Left forelimb (tissue), 1 donor: Measurements from ENCODE around the gene CSNK1G2.

Source experiments
- DNase-seq: peaks from one replicate; pipeline ENCODE4 v3.0.0-alpha.2; 2018; ENCODE audit warnings: low spot score

Gene CSNK1G2

GRCh38 chr19:1944088-1944915, 3.3 kb downstream of the CSNK1G2 start:
- no peak for DNase-seq

GRCh38 chr19:1944916-1945561, 4.1 kb downstream of the CSNK1G2 start:
- DNase-seq = no peak

GRCh38 chr19:1945899-1946298, 4.9 kb downstream of the CSNK1G2 start:
- DNase-seq = no peak

GRCh38 chr19:1947651-1948209, 6.8 kb downstream of the CSNK1G2 start:
- DNase-seq = no peak

- DNase-seq = no peak
These were observed 8.5 kb downstream of the CSNK1G2 start for GRCh38 chr19:1949304-1950101.

GRCh38 chr19:1950640-1951039, 9.7 kb downstream of the CSNK1G2 start:
- no peak for DNase-seq

- no peak for DNase-seq
These were observed 11.7 kb downstream of the CSNK1G2 start for GRCh38 chr19:1952635-1953034.

GRCh38 chr19:1953037-1953436, 12.1 kb downstream of the CSNK1G2 start:
- DNase-seq = no peak

GRCh38 chr19:1953441-1954094, 12.6 kb downstream of the CSNK1G2 start:
- no peak for DNase-seq

- no peak for DNase-seq
These were observed 13.6 kb downstream of the CSNK1G2 start for GRCh38 chr19:1954532-1954933.

- DNase-seq = no peak
These were observed 14.5 kb downstream of the CSNK1G2 start for GRCh38 chr19:1955171-1956121.

- no peak for DNase-seq
These were observed 15.1 kb downstream of the CSNK1G2 start for GRCh38 chr19:1956122-1956494.

GRCh38 chr19:1956868-1957492, 16.0 kb downstream of the CSNK1G2 start:
- DNase-seq = no peak

GRCh38 chr19:1957562-1958248, 16.7 kb downstream of the CSNK1G2 start:
- no peak for DNase-seq

- DNase-seq = no peak
These were observed 19.1 kb downstream of the CSNK1G2 start for GRCh38 chr19:1959928-1960589.

GRCh38 chr19:1961000-1961883, 20.3 kb downstream of the CSNK1G2 start:
- no peak for DNase-seq

- no peak for DNase-seq
These were observed 21.7 kb downstream of the CSNK1G2 start for GRCh38 chr19:1962674-1963073.

- DNase-seq = no peak
These were observed 26.2 kb downstream of the CSNK1G2 start for GRCh38 chr19:1967087-1967608.
